VCaP (cell line): ENCODE measurements around the gene HSD17B10.
"Not testable (repeated sequence)": the region's sequence is repeated elsewhere in the genome, so short reads cannot be mapped to it uniquely, and the experiment has no call there.

Experiments used
- H3K27ac ChIP-seq: fragments of 450-650 bp; 2 replicates; pipeline ENCODE4 v1.5.1; 2017
- CTCF ChIP-seq: fragments of 450-650 bp; conservative IDR thresholded peaks from 2 replicates; pipeline ENCODE4 v1.5.1; 2017; ENCODE audit warnings: mild to moderate bottlenecking, moderate library complexity

HSD17B10 gene

GRCh38 chrX:53471346-53471745, 37.2 kb upstream of the HSD17B10 start:
- H3K27ac ChIP-seq = no peak overlapping the region
- TF ChIP-seq CTCF = no peak

GRCh38 chrX:53468659-53469058, 34.5 kb upstream of the HSD17B10 start:
- H3K27ac ChIP-seq = not testable (repeated sequence)

- peak; percentile 26; the same call in 1 of the 2 replicates for TF ChIP-seq CTCF
- H3K27ac ChIP-seq = no peak overlapping the region
Measured at GRCh38 chrX:53458082-53458481, 23.9 kb upstream of the HSD17B10 start.

- TF ChIP-seq CTCF = no peak
- no peak overlapping the region for H3K27ac ChIP-seq
Measured at GRCh38 chrX:53456254-53456653, 22.1 kb upstream of the HSD17B10 start.

GRCh38 chrX:53452812-53453211, 18.6 kb upstream of the HSD17B10 start:
- TF ChIP-seq CTCF = no peak

GRCh38 chrX:53449632-53450031, 15.5 kb upstream of the HSD17B10 start:
- TF ChIP-seq CTCF = no peak
- H3K27ac ChIP-seq = no peak overlapping the region

More at GRCh38 chrX:53452812-53453211, 18.6 kb upstream of the HSD17B10 start:
- H3K27ac ChIP-seq = no peak overlapping the region

GRCh38 chrX:53447441-53447840, 13.3 kb upstream of the HSD17B10 start:
- TF ChIP-seq CTCF = no peak

GRCh38 chrX:53445977-53446376, 11.8 kb upstream of the HSD17B10 start:
- no peak overlapping the region for H3K27ac ChIP-seq
- TF ChIP-seq CTCF = peak; percentile 53; the same call in 1 of the 2 replicates

More at GRCh38 chrX:53447441-53447840, 13.3 kb upstream of the HSD17B10 start:
- no peak overlapping the region for H3K27ac ChIP-seq
